ENCODE data around the gene PNPLA2.

Gene PNPLA2

GRCh38 chr11:859394-860131 is 40.8 kb downstream of the PNPLA2 start:
- Histone ChIP-seq H3K4me1 (peaks cover 25% of the 10 kb centered on the region), H3K27me3 (no peaks in the 10 kb centered on the region), H3K36me3 (no peaks in the 10 kb centered on the region), H3K4me3 (ENCODE audit: low read depth, low read length) (peak overlapping the region; percentile 38), H3K9me3 (no peaks in the 10 kb centered on the region)
- no peak for TF ChIP-seq CTCF (IDR thresholded peaks at IDR 0.05; ENCODE audit: low read depth, low read length)
- DNase-seq: peak; percentile 90

- no peak for DNase-seq
- no peak for TF ChIP-seq CTCF (IDR thresholded peaks at IDR 0.05; ENCODE audit: low read depth, low read length)
- no peaks in the 10 kb centered on the region for H3K9me3 ChIP-seq
- peak overlapping the region; percentile 38; the same call in 1 of the 2 replicates for H3K4me3 ChIP-seq (ENCODE audit: low read depth, low read length)
- peaks cover 25% of the 10 kb centered on the region for H3K4me1 ChIP-seq
- no peaks in the 10 kb centered on the region for H3K36me3 ChIP-seq
- H3K27me3 ChIP-seq: no peaks in the 10 kb centered on the region
Measured at GRCh38 chr11:860234-861104, 41.8 kb downstream of the PNPLA2 start.

GRCh38 chr11:861105-861479 is 42.4 kb downstream of the PNPLA2 start:
- H3K4me1 ChIP-seq: peaks cover 24% of the 10 kb centered on the region
- no peak for DNase-seq
- no peak overlapping the region for H3K4me3 ChIP-seq (ENCODE audit: low read depth, low read length)
- H3K27me3 ChIP-seq: no peaks in the 10 kb centered on the region
- no peaks in the 10 kb centered on the region for H3K9me3 ChIP-seq
- no peak for TF ChIP-seq CTCF (IDR thresholded peaks at IDR 0.05; ENCODE audit: low read depth, low read length)
- H3K36me3 ChIP-seq: no peaks in the 10 kb centered on the region

- no peak for TF ChIP-seq CTCF (IDR thresholded peaks at IDR 0.05; ENCODE audit: low read depth, low read length)
- DNase-seq: peak; percentile 48
- Histone ChIP-seq H3K4me1 (peaks cover 16% of the 10 kb centered on the region), H3K4me3 (ENCODE audit: low read depth, low read length) (no peak overlapping the region), H3K27me3 (no peaks in the 10 kb centered on the region), H3K9me3 (no peaks in the 10 kb centered on the region), H3K36me3 (no peaks in the 10 kb centered on the region)
Measured at GRCh38 chr11:862081-862661, 43.5 kb downstream of the PNPLA2 start.

GRCh38 chr11:862696-863022 is 43.9 kb downstream of the PNPLA2 start:
- no peak overlapping the region for H3K4me3 ChIP-seq (ENCODE audit: low read depth, low read length)

More at GRCh38 chr11:862696-863022, 43.9 kb downstream of the PNPLA2 start:
- TF ChIP-seq CTCF (IDR thresholded peaks at IDR 0.05; ENCODE audit: low read depth, low read length): no peak
- no peaks in the 10 kb centered on the region for H3K9me3 ChIP-seq
- DNase-seq: no peak
- H3K4me1 ChIP-seq: peaks cover 16% of the 10 kb centered on the region
- H3K36me3 ChIP-seq: no peaks in the 10 kb centered on the region
- no peaks in the 10 kb centered on the region for H3K27me3 ChIP-seq
